Measurements from ENCODE around the gene GFER. TPM values are rescaled to one million over a fixed set of nuclear protein-coding genes. Genes with fewer than 3 reads are reported as not detected.
"Not testable (repeated sequence)": the region's sequence is repeated elsewhere in the genome, so short reads cannot be mapped to it uniquely, and the experiment has no call there.

GFER gene
- total RNA-seq, 1 experiment from 2014 or later = 26.2 TPM

GRCh38 chr16:1950047-1950446 is 33.9 kb upstream of the GFER start:
- Histone ChIP-seq H3K27ac (ENCODE audit: low read depth, low read length, poor library complexity, severe bottlenecking) (no peak overlapping the region), H3K9me3 (ENCODE audit: low read depth, low read length, poor library complexity, severe bottlenecking) (no peaks in the 10 kb centered on the region), H3K4me1 (ENCODE audit: insufficient read depth, low read length, poor library complexity, severe bottlenecking) (no peaks in the 10 kb centered on the region), H3K27me3 (replicated peaks; ENCODE audit: insufficient read depth, low read depth, low read length, poor library complexity) (no peaks in the 10 kb centered on the region), H3K36me3 (ENCODE audit: insufficient read depth, low read length, poor library complexity, severe bottlenecking) (no peaks in the 10 kb centered on the region), H3K4me3 (ENCODE audit: low read depth, low read length, poor library complexity, severe bottlenecking) (no peak overlapping the region)
- CTCF ChIA-PET = no interaction called here
- TF ChIP-seq EZH2 (IDR thresholded peaks at IDR 0.05; ENCODE audit: borderline replicate concordance, low read depth, low read length, poor library complexity, severe bottlenecking) = no peak
- TF ChIP-seq CTCF (conservative IDR thresholded peaks at IDR 0.05; ENCODE audit: low read depth, low read length) = no peak
- intact Hi-C loops (cut with micrococcal nuclease; ENCODE audit: unreplicated experiment) = no loop called here
- POLR2A ChIA-PET (ENCODE audit: low non-redundant PET) = no interaction called here
- no TSS peak for BruUV-seq (replicated peaks)
- DNase-seq (ENCODE audit: low spot score) = no peak

GRCh38 chr16:1950559-1950958 is 33.4 kb upstream of the GFER start:
- Histone ChIP-seq H3K36me3 (ENCODE audit: insufficient read depth, low read length, poor library complexity, severe bottlenecking) (no peaks in the 10 kb centered on the region), H3K27ac (ENCODE audit: low read depth, low read length, poor library complexity, severe bottlenecking) (no peak overlapping the region), H3K4me3 (ENCODE audit: low read depth, low read length, poor library complexity, severe bottlenecking) (no peak overlapping the region), H3K4me1 (ENCODE audit: insufficient read depth, low read length, poor library complexity, severe bottlenecking) (no peaks in the 10 kb centered on the region), H3K9me3 (ENCODE audit: low read depth, low read length, poor library complexity, severe bottlenecking) (no peaks in the 10 kb centered on the region), H3K27me3 (replicated peaks; ENCODE audit: insufficient read depth, low read depth, low read length, poor library complexity) (no peaks in the 10 kb centered on the region)
- TF ChIP-seq EZH2 (IDR thresholded peaks at IDR 0.05; ENCODE audit: borderline replicate concordance, low read depth, low read length, poor library complexity, severe bottlenecking) = no peak
- TF ChIP-seq CTCF (conservative IDR thresholded peaks at IDR 0.05; ENCODE audit: low read depth, low read length) = no peak
- ChIA-PET CTCF (no interaction called here), POLR2A (ENCODE audit: low non-redundant PET) (no interaction called here)
- no peak for DNase-seq (ENCODE audit: low spot score)
- no TSS peak for BruUV-seq (replicated peaks)
- intact Hi-C loops (cut with micrococcal nuclease; ENCODE audit: unreplicated experiment) = no loop called here

GRCh38 chr16:1953734-1954133 is 30.3 kb upstream of the GFER start:
- no peak for TF ChIP-seq CTCF (conservative IDR thresholded peaks at IDR 0.05; ENCODE audit: low read depth, low read length)
- no peak for TF ChIP-seq EZH2 (IDR thresholded peaks at IDR 0.05; ENCODE audit: borderline replicate concordance, low read depth, low read length, poor library complexity, severe bottlenecking)

GRCh38 chr16:1957434-1958142 is 26.4 kb upstream of the GFER start:
- H3K27me3 ChIP-seq (replicated peaks; ENCODE audit: insufficient read depth, low read depth, low read length, poor library complexity); BruUV-seq (replicated peaks); H3K4me3 ChIP-seq (ENCODE audit: low read depth, low read length, poor library complexity, severe bottlenecking); intact Hi-C loops (cut with micrococcal nuclease; ENCODE audit: unreplicated experiment); H3K27ac ChIP-seq (ENCODE audit: low read depth, low read length, poor library complexity, severe bottlenecking); DNase-seq (ENCODE audit: low spot score); POLR2A ChIA-PET (ENCODE audit: low non-redundant PET); H3K9me3 ChIP-seq (ENCODE audit: low read depth, low read length, poor library complexity, severe bottlenecking); CTCF ChIA-PET: not testable (repeated sequence)
- peaks cover 16% of the 10 kb centered on the region for H3K4me1 ChIP-seq (ENCODE audit: insufficient read depth, low read length, poor library complexity, severe bottlenecking)
- H3K36me3 ChIP-seq (ENCODE audit: insufficient read depth, low read length, poor library complexity, severe bottlenecking) = peaks cover 11% of the 10 kb centered on the region

More at GRCh38 chr16:1953734-1954133, 30.3 kb upstream of the GFER start:
- POLR2A ChIA-PET (ENCODE audit: low non-redundant PET) = no interaction called here
- intact Hi-C loops (cut with micrococcal nuclease; ENCODE audit: unreplicated experiment) = no loop called here
- CTCF ChIA-PET = no interaction called here
- Histone ChIP-seq H3K9me3 (ENCODE audit: low read depth, low read length, poor library complexity, severe bottlenecking) (no peaks in the 10 kb centered on the region), H3K27ac (ENCODE audit: low read depth, low read length, poor library complexity, severe bottlenecking) (no peak overlapping the region), H3K36me3 (ENCODE audit: insufficient read depth, low read length, poor library complexity, severe bottlenecking) (no peaks in the 10 kb centered on the region), H3K27me3 (replicated peaks; ENCODE audit: insufficient read depth, low read depth, low read length, poor library complexity) (no peaks in the 10 kb centered on the region), H3K4me3 (ENCODE audit: low read depth, low read length, poor library complexity, severe bottlenecking) (no peak overlapping the region), H3K4me1 (ENCODE audit: insufficient read depth, low read length, poor library complexity, severe bottlenecking) (peaks cover under 1% of the 10 kb centered on the region)
- BruUV-seq (replicated peaks) = no TSS peak
- no peak for DNase-seq (ENCODE audit: low spot score)

- H3K9me3 ChIP-seq (ENCODE audit: low read depth, low read length, poor library complexity, severe bottlenecking); H3K27ac ChIP-seq (ENCODE audit: low read depth, low read length, poor library complexity, severe bottlenecking); POLR2A ChIA-PET (ENCODE audit: low non-redundant PET); intact Hi-C loops (cut with micrococcal nuclease; ENCODE audit: unreplicated experiment); BruUV-seq (replicated peaks); DNase-seq (ENCODE audit: low spot score); CTCF ChIA-PET; H3K27me3 ChIP-seq (replicated peaks; ENCODE audit: insufficient read depth, low read depth, low read length, poor library complexity); H3K4me3 ChIP-seq (ENCODE audit: low read depth, low read length, poor library complexity, severe bottlenecking): not testable (repeated sequence)
- Histone ChIP-seq H3K36me3 (ENCODE audit: insufficient read depth, low read length, poor library complexity, severe bottlenecking) (peaks cover 16% of the 10 kb centered on the region), H3K4me1 (ENCODE audit: insufficient read depth, low read length, poor library complexity, severe bottlenecking) (peaks cover 16% of the 10 kb centered on the region)
Observed at GRCh38 chr16:1958143-1958491, 25.9 kb upstream of the GFER start.
